ENCODE measurements around the gene XPNPEP2. TPM values are rescaled to one million over a fixed set of nuclear protein-coding genes. Genes with fewer than 3 reads are reported as not detected.

The XPNPEP2 gene
- total and polyA plus RNA-seq, 9 of the 15 experiments (the other 6 are each of a cell fraction or from before 2014, with no cell fraction given), result 0.03 to 0.19 (median 0.09) TPM; not detected in 5

DNA sequence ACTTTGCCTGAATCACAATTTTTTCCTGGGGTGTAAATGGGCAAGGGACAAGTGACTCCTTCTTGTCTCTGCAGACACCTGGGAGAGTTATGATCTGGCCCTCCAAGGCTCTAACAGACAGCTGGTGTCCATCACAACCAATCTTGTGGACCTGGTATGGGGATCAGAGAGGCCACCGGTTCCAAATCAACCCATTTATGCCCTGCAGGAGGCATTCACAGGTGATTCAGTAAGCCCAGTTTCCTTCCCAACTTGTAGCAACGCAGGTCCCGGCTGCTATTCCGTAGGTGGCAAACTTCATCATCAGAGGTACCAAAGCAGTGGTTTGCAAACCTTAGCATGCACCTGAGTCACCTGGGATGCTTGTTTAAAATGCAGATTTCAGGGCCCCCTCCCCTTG is 8.8 kb downstream of the XPNPEP2 start:
- no peak for ATAC-seq
- H3K4me3 ChIP-seq, result no peak overlapping the region
- no peak overlapping the region for H2AFZ ChIP-seq (ENCODE audit: low read depth, low read length)
- H3K9me3 ChIP-seq (replicated peaks; ENCODE audit: control insufficient read depth, insufficient read depth, low read depth, low read length), result no peaks in the 10 kb centered on the region
- no peaks in the 10 kb centered on the region for H3K79me2 ChIP-seq (ENCODE audit: control insufficient read depth, insufficient read depth, low read length)
- ChIA-PET POLR2A (no interaction called here), CTCF (ENCODE audit: low intra/inter-chr PET ratio) (no interaction called here)
- no peak overlapping the region for H3K27ac ChIP-seq (ENCODE audit: extremely low read depth, low read depth, low read length)
- peaks cover 3% of the 10 kb centered on the region for H3K9me1 ChIP-seq (ENCODE audit: control insufficient read depth, insufficient read depth, low read length)
- H3K9ac ChIP-seq (ENCODE audit: insufficient read depth in 1 of 2, low read depth in 2 of 2, low read length in 2 of 2), result no peak overlapping the region
- H3K36me3 ChIP-seq (ENCODE audit: control insufficient read depth, insufficient read depth, low read length), result no peaks in the 10 kb centered on the region
- no peaks in the 10 kb centered on the region for H3K27me3 ChIP-seq (ENCODE audit: control insufficient read depth in 2 of 2, insufficient read depth in 2 of 2, low read length in 2 of 2)
- peaks cover under 1 to 11% of the 10 kb centered on the region in 2 experiments; a peak in 4 of 5 replicates for H3K4me1 ChIP-seq (replicated peaks in 1 of 2; ENCODE audit: control insufficient read depth in 2 of 2, insufficient read depth in 2 of 2, low read length in 2 of 2)
- in situ Hi-C loops (cut with MboI), result no loop called here
- no peak for FAIRE-seq
- 24% methylated on average over 3 of the region's 4 CpGs for WGBS (ENCODE audit: insufficient coverage, low coverage, missing lambda C conversion rate)
- intact Hi-C loops (cut with micrococcal nuclease), result no loop called here
- DNase-seq (ENCODE audit: extremely low read depth in 1 of 4, low spot score in 3 of 4), result no peak
- no peaks in the 10 kb centered on the region for H4K20me1 ChIP-seq (replicated peaks; ENCODE audit: control insufficient read depth, insufficient read depth, low read length)
- no peak overlapping the region for H3K4me2 ChIP-seq (ENCODE audit: insufficient read depth, low read length)
- no TSS peak for BruUV-seq (replicated peaks)
- TF ChIP-seq ZNF239 (CRISPR knock-in tag; IDR thresholded peaks at IDR 0.05) (no peak), SMAD1 (IDR thresholded peaks at IDR 0.05; ENCODE audit: low read depth, low read length, partially characterized antibody) (no peak), SUPT5H (IDR thresholded peaks at IDR 0.05) (no peak), SREBF1 (IDR thresholded peaks at IDR 0.05; ENCODE audit: borderline replicate concordance, low read depth, low read length) (no peak), MEF2A (IDR thresholded peaks at IDR 0.05; ENCODE audit: control insufficient read depth, low read depth, low read length) (no peak), YBX1 (IDR thresholded peaks at IDR 0.05) (no peak), BCLAF1 (IDR thresholded peaks at IDR 0.05; ENCODE audit: borderline replicate concordance in 1 of 2, control insufficient read depth in 1 of 2, low read depth in 2 of 2, low read length in 1 of 2) (no peak), NUFIP1 (IDR thresholded peaks at IDR 0.05; ENCODE audit: partially characterized antibody) (no peak), PCBP1 (IDR thresholded peaks at IDR 0.05; ENCODE audit: low read depth, low read length, poor library complexity, severe bottlenecking) (no peak), FOXP1 (CRISPR knock-in tag; IDR thresholded peaks at IDR 0.05) (no peak), RBM25 (IDR thresholded peaks at IDR 0.05; ENCODE audit: low read depth, low read length, severe bottlenecking) (no peak), KDM1A (IDR thresholded peaks at IDR 0.05) (no peak), ATF1 (CRISPR knock-in tag; IDR thresholded peaks at IDR 0.05) (no peak), ATF1 (tag; IDR thresholded peaks at IDR 0.05) (no peak), NFE2 (IDR thresholded peaks at IDR 0.05; ENCODE audit: low read depth) (no peak), ZNF384 (IDR thresholded peaks at IDR 0.05; ENCODE audit: low read depth, low read length) (no peak), PHF21A (IDR thresholded peaks at IDR 0.05; ENCODE audit: borderline replicate concordance, low read depth) (no peak), LEF1 (IDR thresholded peaks at IDR 0.05) (no peak)
- TF ChIP-seq, protein P1, sequence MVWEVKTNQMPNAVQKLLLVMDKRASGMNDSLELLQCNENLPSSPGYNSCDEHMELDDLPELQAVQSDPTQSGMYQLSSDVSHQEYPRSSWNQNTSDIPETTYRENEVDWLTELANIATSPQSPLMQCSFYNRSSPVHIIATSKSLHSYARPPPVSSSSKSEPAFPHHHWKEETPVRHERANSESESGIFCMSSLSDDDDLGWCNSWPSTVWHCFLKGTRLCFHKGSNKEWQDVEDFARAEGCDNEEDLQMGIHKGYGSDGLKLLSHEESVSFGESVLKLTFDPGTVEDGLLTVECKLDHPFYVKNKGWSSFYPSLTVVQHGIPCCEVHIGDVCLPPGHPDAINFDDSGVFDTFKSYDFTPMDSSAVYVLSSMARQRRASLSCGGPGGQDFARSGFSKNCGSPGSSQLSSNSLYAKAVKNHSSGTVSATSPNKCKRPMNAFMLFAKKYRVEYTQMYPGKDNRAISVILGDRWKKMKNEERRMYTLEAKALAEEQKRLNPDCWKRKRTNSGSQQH (CRISPR knock-in tag; IDR thresholded peaks at IDR 0.05), result no peak
- TF ChIP-seq, protein P2, sequence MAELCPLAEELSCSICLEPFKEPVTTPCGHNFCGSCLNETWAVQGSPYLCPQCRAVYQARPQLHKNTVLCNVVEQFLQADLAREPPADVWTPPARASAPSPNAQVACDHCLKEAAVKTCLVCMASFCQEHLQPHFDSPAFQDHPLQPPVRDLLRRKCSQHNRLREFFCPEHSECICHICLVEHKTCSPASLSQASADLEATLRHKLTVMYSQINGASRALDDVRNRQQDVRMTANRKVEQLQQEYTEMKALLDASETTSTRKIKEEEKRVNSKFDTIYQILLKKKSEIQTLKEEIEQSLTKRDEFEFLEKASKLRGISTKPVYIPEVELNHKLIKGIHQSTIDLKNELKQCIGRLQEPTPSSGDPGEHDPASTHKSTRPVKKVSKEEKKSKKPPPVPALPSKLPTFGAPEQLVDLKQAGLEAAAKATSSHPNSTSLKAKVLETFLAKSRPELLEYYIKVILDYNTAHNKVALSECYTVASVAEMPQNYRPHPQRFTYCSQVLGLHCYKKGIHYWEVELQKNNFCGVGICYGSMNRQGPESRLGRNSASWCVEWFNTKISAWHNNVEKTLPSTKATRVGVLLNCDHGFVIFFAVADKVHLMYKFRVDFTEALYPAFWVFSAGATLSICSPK (IDR thresholded peaks at IDR 0.05; ENCODE audit: borderline replicate concordance), result no peak

All from K562 (cell line).